Body of pancreas (tissue), 4 donors: ENCODE measurements around the gene ESYT2.

Experiments used
- CTCF ChIP-seq, 7 experiments: fragments of 450-650 bp in 4 of 7; fragments of 200-600 bp in 3 of 7; sonication (generic) in 3 of 7; IDR thresholded peaks; one replicate each; pipeline ENCODE4 v1.5.1; 2016 to 2019; ENCODE audit warnings: antibody characterized with exemption in 7 of 7
- POLR2A ChIP-seq, 3 donors: fragments of 450-650 bp; IDR thresholded peaks; one replicate each; pipeline ENCODE4 v1.6.1; 2016; ENCODE audit warnings: antibody characterized with exemption in 3 of 3, mild to moderate bottlenecking in 2 of 3

GRCh38 chr7:158720112-158720511 lies 109.2 kb downstream of the ESYT2 start:
- TF ChIP-seq CTCF (IDR thresholded peaks at IDR 0.05) = no peak
- TF ChIP-seq POLR2A (IDR thresholded peaks at IDR 0.05) = no peak
